ENCODE measurements around the gene BCOR. TPM values are rescaled to one million over a fixed set of nuclear protein-coding genes. Genes with fewer than 3 reads are reported as not detected.
A peak's percentile ranks its signal among the peaks of the same experiment; 100 is the strongest.

Gene BCOR
- total and polyA plus RNA-seq, 2 of the 13 experiments (the other 11 are each of a cell fraction or from before 2014, with no cell fraction given): 14.3 to 15.2 TPM

DNA sequence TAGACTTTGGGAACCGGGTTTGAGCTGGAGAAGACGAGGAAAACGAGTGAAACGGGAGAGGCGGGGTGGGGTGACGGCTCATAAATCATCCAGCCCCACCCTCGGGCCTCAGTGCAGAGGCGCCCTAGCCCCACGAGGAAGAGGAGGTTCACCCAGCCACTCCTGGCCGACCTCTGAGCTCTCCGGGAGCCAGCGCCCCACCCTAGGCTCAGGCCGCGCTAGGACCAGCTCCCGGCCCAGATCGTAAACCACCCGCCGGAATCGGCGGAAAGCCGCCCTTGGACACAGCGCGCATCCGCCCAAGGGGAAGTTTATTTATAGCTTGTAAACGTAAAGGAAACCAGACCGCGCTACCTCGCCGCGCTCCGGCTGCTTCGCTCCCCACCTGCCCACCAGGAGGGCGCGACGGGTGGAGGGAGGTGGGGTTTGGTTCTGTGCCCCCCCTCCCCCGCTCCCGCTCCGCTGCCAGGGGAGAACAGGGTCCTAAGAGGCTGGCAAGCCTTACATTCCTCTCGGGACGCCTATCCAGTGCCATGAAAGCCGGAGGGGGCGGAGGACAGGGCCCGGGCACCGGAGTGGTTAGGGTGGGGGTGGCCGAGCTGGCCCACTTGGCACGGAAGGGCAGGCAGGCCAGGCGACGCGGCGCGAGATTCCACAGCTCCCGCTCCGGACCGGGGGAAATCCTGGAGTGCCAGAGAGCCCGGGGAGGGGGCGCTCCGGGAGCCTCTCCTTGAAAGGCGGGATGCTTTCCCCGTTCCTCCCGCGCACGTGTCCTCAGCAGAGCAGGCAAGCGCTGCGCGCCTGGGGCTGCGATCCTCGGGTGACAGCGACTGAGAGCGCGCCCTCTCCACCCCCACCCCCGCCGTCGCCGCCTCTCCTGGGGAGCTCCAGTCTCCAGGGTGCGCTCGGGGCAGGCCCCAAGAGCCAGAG lies 84.2 kb downstream of the BCOR start (continued):
- TF ChIP-seq MEF2D (CRISPR knock-in tag; IDR thresholded peaks at IDR 0.05): peak; percentile 53
- no peak for TF ChIP-seq GTF3A (CRISPR knock-in tag; conservative IDR thresholded peaks at IDR 0.05)
- TF ChIP-seq ZNF367 (CRISPR knock-in tag; IDR thresholded peaks at IDR 0.05; ENCODE audit: borderline replicate concordance): no peak
- TF ChIP-seq ZSCAN22 (CRISPR knock-in tag; IDR thresholded peaks at IDR 0.05): no peak

DNA sequence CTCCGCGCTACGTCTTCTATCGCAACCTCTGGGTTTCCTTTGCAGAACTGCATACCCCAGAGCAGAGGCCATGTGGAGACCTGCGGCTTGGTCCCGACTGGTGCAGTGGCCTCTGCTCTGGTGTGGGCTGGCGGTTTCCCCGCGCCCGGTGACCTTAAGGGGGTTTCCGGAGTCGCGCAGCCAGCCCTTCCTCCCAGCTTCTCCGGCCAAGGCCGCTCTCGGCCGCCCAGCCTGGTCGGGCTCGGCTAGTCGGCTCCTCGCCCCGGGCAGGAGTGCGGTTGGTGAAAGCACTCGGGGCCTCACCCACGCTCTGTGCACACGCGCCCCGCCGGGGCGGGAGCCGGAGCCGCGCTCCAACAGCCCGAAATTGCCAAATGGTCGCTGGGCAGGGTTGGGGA lies 84.9 kb downstream of the BCOR start:
- FAIRE-seq: no peak
- Histone ChIP-seq H3K4me3 (replicated peaks in 1 of 3; ENCODE audit: insufficient read depth in 1 of 3, low read depth in 2 of 3, low read length in 3 of 3) (peak overlapping the region; percentile 59 to 77 (median 70); a peak in 5 of 6 replicates), H3K4me2 (ENCODE audit: low read depth, low read length) (peak overlapping the region; percentile 92), H3K4me1 (ENCODE audit: insufficient read depth, low read length) (peaks cover 27% of the 10 kb centered on the region), H2AFZ (ENCODE audit: low read length) (no peak overlapping the region), H4K20me1 (ENCODE audit: insufficient read depth, low read length) (no peaks in the 10 kb centered on the region), H3K27me3 (ENCODE audit: control insufficient read depth in 1 of 2, insufficient read depth in 2 of 2, low read length in 2 of 2) (no peaks in the 10 kb centered on the region), H3K9ac (ENCODE audit: insufficient read depth, low read depth, low read length) (peak overlapping the region; percentile 86), H3K79me2 (ENCODE audit: insufficient read depth, low read length) (no peaks in the 10 kb centered on the region), H3K27ac (ENCODE audit: extremely low read length, insufficient read depth, low read length) (peak overlapping the region; percentile 98), H3K9me3 (ENCODE audit: low read length) (no peaks in the 10 kb centered on the region), H3K36me3 (replicated peaks in 1 of 2; ENCODE audit: control insufficient read depth in 1 of 2, insufficient read depth in 2 of 2, low read length in 2 of 2) (no peaks in the 10 kb centered on the region)
- intact Hi-C loops (cut with micrococcal nuclease; ENCODE audit: unreplicated experiment): loop anchor here (1.0 to 5.0 kb wide), 3 partner anchors 10 to 84 kb away; partner anchors contain the start of gene BCOR
- ChIA-PET CTCF (ENCODE audit: low intra/inter-chr PET ratio, low total read pairs) (no interaction called here), POLR2A (interaction anchor here (0.6 to 4.1 kb wide), 34 partner anchors 9 to 461 kb away, joined by 3 to 41 read pairs (median 6); partner anchors contain the start of gene BCOR)
- DNase-seq (ENCODE audit: low spot score): no peak
- TSS peak; percentile 67 for BruUV-seq (replicated peaks)
- in situ Hi-C loops (cut with HindIII; ENCODE audit: extremely low pct_ligation_motif_present, low pct_unique_long_range_greater_than_20kb): loop anchor here (5.0 kb wide), 1 partner anchor 139 kb away; no protein-coding TSS in a partner anchor
- no CpG with 5 or more reads among the region's 35 CpGs for WGBS (ENCODE audit: low lambda C conversion rate)
- ATAC-seq: peak; percentile 41
- peak; percentile 33 for TF ChIP-seq HNRNPK (IDR thresholded peaks at IDR 0.05; ENCODE audit: low read depth, low read length, poor library complexity, severe bottlenecking)
- TF ChIP-seq BCL6 (CRISPR knock-in tag; IDR thresholded peaks at IDR 0.05): 0 out of 2 replicates have a peak, but pooled peaks have one; percentile 6
- no peak for TF ChIP-seq ZNF331 (CRISPR knock-in tag; IDR thresholded peaks at IDR 0.05)
- TF ChIP-seq ZNF782 (CRISPR knock-in tag; IDR thresholded peaks at IDR 0.05; ENCODE audit: borderline replicate concordance): no peak
- TF ChIP-seq, protein P1, sequence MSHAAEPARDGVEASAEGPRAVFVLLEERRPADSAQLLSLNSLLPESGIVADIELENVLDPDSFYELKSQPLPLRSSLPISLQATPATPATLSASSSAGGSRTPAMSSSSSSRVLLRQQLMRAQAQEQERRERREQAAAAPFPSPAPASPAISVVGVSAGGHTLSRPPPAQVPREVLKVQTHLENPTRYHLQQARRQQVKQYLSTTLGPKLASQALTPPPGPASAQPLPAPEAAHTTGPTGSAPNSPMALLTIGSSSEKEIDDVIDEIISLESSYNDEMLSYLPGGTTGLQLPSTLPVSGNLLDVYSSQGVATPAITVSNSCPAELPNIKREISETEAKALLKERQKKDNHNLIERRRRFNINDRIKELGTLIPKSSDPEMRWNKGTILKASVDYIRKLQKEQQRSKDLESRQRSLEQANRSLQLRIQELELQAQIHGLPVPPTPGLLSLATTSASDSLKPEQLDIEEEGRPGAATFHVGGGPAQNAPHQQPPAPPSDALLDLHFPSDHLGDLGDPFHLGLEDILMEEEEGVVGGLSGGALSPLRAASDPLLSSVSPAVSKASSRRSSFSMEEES (CRISPR knock-in tag; IDR thresholded peaks at IDR 0.05): no peak
- no peak for TF ChIP-seq MBNL3 (CRISPR knock-in tag; conservative IDR thresholded peaks at IDR 0.05)
- TF ChIP-seq FOXK1 (CRISPR knock-in tag; IDR thresholded peaks at IDR 0.05; ENCODE audit: borderline replicate concordance, low read depth): no peak
- peak; percentile 11 for TF ChIP-seq XRCC5 (optimal IDR thresholded peaks at IDR 0.05; ENCODE audit: low read length)
- no peak for TF ChIP-seq ZNF451 (CRISPR knock-in tag; IDR thresholded peaks at IDR 0.05)
- TF ChIP-seq HDAC1 (CRISPR knock-in tag; IDR thresholded peaks at IDR 0.05): peak; percentile 15; the same call in 1 of the 2 replicates
- no peak for TF ChIP-seq HMG20B (CRISPR knock-in tag; conservative IDR thresholded peaks at IDR 0.05)
- TF ChIP-seq MED8 (CRISPR knock-in tag; IDR thresholded peaks at IDR 0.05; ENCODE audit: insufficient replicate concordance): peak; percentile 4
- TF ChIP-seq RBFOX2 (IDR thresholded peaks at IDR 0.05; ENCODE audit: low read depth, low read length): peak; percentile 76
- 0 out of 2 replicates have a peak, but pooled peaks have one; percentile 13 for TF ChIP-seq BORCS8-MEF2B (CRISPR knock-in tag; IDR thresholded peaks at IDR 0.05)
- no peak for TF ChIP-seq FOXA3 (CRISPR knock-in tag; IDR thresholded peaks at IDR 0.05)
- TF ChIP-seq PBX3 (CRISPR knock-in tag; IDR thresholded peaks at IDR 0.05; ENCODE audit: borderline replicate concordance): no peak
- TF ChIP-seq ZNF225 (CRISPR knock-in tag; IDR thresholded peaks at IDR 0.05): no peak
